Endothelial cell of umbilical vein (primary cell): Measurements from ENCODE around the gene SLC7A11.

Source experiments
- CTCF ChIP-seq, 2 donors: IDR thresholded peaks; 1 replicate in 1 of 2; 2 replicates in 1 of 2; pipeline ENCODE4 v1.5.1; 2011; ENCODE audit warnings: low read length in 2 of 2, mild to moderate bottlenecking in 2 of 2, moderate library complexity in 2 of 2, control low read depth in 1 of 2, inconsistent platforms in 1 of 2, low read depth in 1 of 2; ENCODE audit not compliant: insufficient read depth in 1 of 2; ENCODE audit errors: extremely low read depth in 1 of 2
- JUN ChIP-seq: IDR thresholded peaks from 2 replicates; pipeline ENCODE4 v1.6.1; 2011; ENCODE audit warnings: borderline replicate concordance, low read depth; ENCODE audit not compliant: insufficient read length, insufficient read depth
- MAX ChIP-seq: IDR thresholded peaks from 2 replicates; pipeline ENCODE4 v1.6.1; 2011; ENCODE audit not compliant: insufficient read depth, insufficient read length

GRCh38 chr4:138216272-138216867 lies 25.8 kb downstream of the SLC7A11 start:
- TF ChIP-seq CTCF (IDR thresholded peaks at IDR 0.05; ENCODE audit: extremely low read depth in 1 of 2, insufficient read depth in 1 of 2, low read depth in 1 of 2, low read length in 2 of 2) (no peak), JUN (no peak), MAX (no peak)
